Natural killer cell (primary cell): ENCODE results near the gene TNIK. TPM values are rescaled to one million over a fixed set of nuclear protein-coding genes. Genes with fewer than 3 reads are reported as not detected.

Source experiments
- ATAC-seq, 3 donors: fragments of 150-1000 bp in 2 of 3; fragments of 200-7000 bp in 1 of 3; cut with Tn5 transposase; 1 replicate in 1 of 3; 2 replicates in 2 of 3; pipeline ENCODE4 v1.10.0; 2021; ENCODE audit warnings: mild to moderate bottlenecking in 2 of 3, moderate library complexity in 2 of 3
- DNase-seq, 2 donors: peaks; one replicate each; pipeline versions ENCODE4 v3.0.0 to v3.0.0-alpha.2; 2013 to 2021; ENCODE audit warnings: mixed read lengths in 1 of 2
- H3K27ac ChIP-seq: one replicate; pipeline ENCODE4 v1.5.1; 2013; ENCODE audit warnings: mild to moderate bottlenecking, low read length
- H3K27me3 ChIP-seq: one replicate; pipeline ENCODE4 v1.6.1; 2013; ENCODE audit warnings: low read length; ENCODE audit not compliant: control insufficient read depth, insufficient read depth
- H3K36me3 ChIP-seq: one replicate; pipeline ENCODE4 v1.6.1; 2013; ENCODE audit warnings: low read length; ENCODE audit not compliant: control insufficient read depth, insufficient read depth
- H3K4me1 ChIP-seq: one replicate; pipeline ENCODE4 v1.6.1; 2013; ENCODE audit warnings: low read length; ENCODE audit not compliant: control insufficient read depth, insufficient read depth
- H3K4me3 ChIP-seq: one replicate; pipeline ENCODE4 v1.5.1; 2013; ENCODE audit warnings: low read length
- H3K9me3 ChIP-seq: one replicate; pipeline ENCODE4 v1.6.1; 2013; ENCODE audit warnings: low read length; ENCODE audit not compliant: control insufficient read depth, insufficient read depth
- H3K27ac Mint-ChIP-seq, 2 donors: one replicate each; pipeline ENCODE4 v1.8.0; 2022; ENCODE audit warnings: mild to moderate bottlenecking in 2 of 2, mixed read lengths in 2 of 2, moderate library complexity in 1 of 2
- H3K27me3 Mint-ChIP-seq, 2 donors: one replicate each; pipeline ENCODE4 v1.8.0; 2022; ENCODE audit warnings: low read depth in 2 of 2, mixed read lengths in 2 of 2
- H3K36me3 Mint-ChIP-seq: one replicate; pipeline ENCODE4 v1.8.0; 2022; ENCODE audit warnings: mixed read lengths
- H3K4me1 Mint-ChIP-seq, 2 donors: one replicate each; pipeline ENCODE4 v1.8.0; 2022; ENCODE audit warnings: mixed read lengths in 2 of 2
- H3K4me3 Mint-ChIP-seq: one replicate; pipeline ENCODE4 v1.8.0; 2022; ENCODE audit warnings: mild to moderate bottlenecking, moderate library complexity, mixed read lengths
- H3K9me3 Mint-ChIP-seq, 2 donors: one replicate each; pipeline ENCODE4 v1.8.0; 2022; ENCODE audit warnings: mixed read lengths in 2 of 2
- WGBS: methylation state at CpG from one replicate; pipeline ENCODE4 v1.1.7; 2013; ENCODE audit warnings: missing lambda C conversion rate; ENCODE audit not compliant: insufficient coverage; 5-methylcytosine and 5-hydroxymethylcytosine counted together
- intact Hi-C: fragments of 100-400 bp; cut with micrococcal nuclease; formaldehyde crosslinking; loops from one replicate; pipeline ENCODE4 v1.14.2; 2022
- total RNA-seq, 4 donors: library from RNA; stranded (reverse); fragments of 120-200 nt in 1 of 4; gene quantifications; one replicate each; pipeline versions ENCODE4 v1.2.3 to v1.2.4, GENCODE V29; 2013 to 2022
- TF ChIP-seq, protein P1 (sequence below): fragments of 200-600 bp; IDR thresholded peaks from one replicate; pipeline ENCODE4 v1.8.0; 2022; ENCODE audit warnings: antibody characterized with exemption

The TNIK gene
- total RNA-seq, 3 donors from 2014 or later (not counting 1 experiment from before 2014, with no cell fraction given) = 93.7 to 122 (median 119) TPM

GRCh38 chr3:171506743-171507319, 46.6 kb upstream of the TNIK start:
- H3K4me1 ChIP-seq = no peaks in the 10 kb centered on the region
- Mint-ChIP-seq H3K27me3 (peaks cover 0 to 4% of the 10 kb centered on the region in 2 donors), H3K9me3 (no peaks in the 10 kb centered on the region), H3K36me3 (no peaks in the 10 kb centered on the region), H3K4me1 (no peaks in the 10 kb centered on the region), H3K27ac (no peak overlapping the region), H3K4me3 (no peak overlapping the region)
- intact Hi-C loops = no loop called here
- no peaks in the 10 kb centered on the region for H3K27me3 ChIP-seq
- no peak overlapping the region for H3K4me3 ChIP-seq
- WGBS = 96% methylated on average over 4 of the region's 5 CpGs
- no peak for DNase-seq
- TF ChIP-seq, protein P1, sequence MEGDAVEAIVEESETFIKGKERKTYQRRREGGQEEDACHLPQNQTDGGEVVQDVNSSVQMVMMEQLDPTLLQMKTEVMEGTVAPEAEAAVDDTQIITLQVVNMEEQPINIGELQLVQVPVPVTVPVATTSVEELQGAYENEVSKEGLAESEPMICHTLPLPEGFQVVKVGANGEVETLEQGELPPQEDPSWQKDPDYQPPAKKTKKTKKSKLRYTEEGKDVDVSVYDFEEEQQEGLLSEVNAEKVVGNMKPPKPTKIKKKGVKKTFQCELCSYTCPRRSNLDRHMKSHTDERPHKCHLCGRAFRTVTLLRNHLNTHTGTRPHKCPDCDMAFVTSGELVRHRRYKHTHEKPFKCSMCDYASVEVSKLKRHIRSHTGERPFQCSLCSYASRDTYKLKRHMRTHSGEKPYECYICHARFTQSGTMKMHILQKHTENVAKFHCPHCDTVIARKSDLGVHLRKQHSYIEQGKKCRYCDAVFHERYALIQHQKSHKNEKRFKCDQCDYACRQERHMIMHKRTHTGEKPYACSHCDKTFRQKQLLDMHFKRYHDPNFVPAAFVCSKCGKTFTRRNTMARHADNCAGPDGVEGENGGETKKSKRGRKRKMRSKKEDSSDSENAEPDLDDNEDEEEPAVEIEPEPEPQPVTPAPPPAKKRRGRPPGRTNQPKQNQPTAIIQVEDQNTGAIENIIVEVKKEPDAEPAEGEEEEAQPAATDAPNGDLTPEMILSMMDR = no peak
- no peaks in the 10 kb centered on the region for H3K36me3 ChIP-seq
- no peaks in the 10 kb centered on the region for H3K9me3 ChIP-seq
- no peak for ATAC-seq
- H3K27ac ChIP-seq = no peak overlapping the region

- H3K27ac ChIP-seq = no peak overlapping the region
- H3K4me3 Mint-ChIP-seq = no peak overlapping the region
- peaks cover 0 to 4% of the 10 kb centered on the region in 2 donors for H3K27me3 Mint-ChIP-seq
- no peaks in the 10 kb centered on the region for H3K36me3 ChIP-seq
- DNase-seq = no peak
- no peaks in the 10 kb centered on the region for H3K9me3 Mint-ChIP-seq
- intact Hi-C loops = no loop called here
- H3K9me3 ChIP-seq = no peaks in the 10 kb centered on the region
- H3K4me1 Mint-ChIP-seq = no peaks in the 10 kb centered on the region
- no peak overlapping the region for H3K27ac Mint-ChIP-seq
- ATAC-seq = no peak
- WGBS = 93% methylated on average over 2 of the region's 2 CpGs
- H3K27me3 ChIP-seq = no peaks in the 10 kb centered on the region
- H3K4me1 ChIP-seq = no peaks in the 10 kb centered on the region
- no peak overlapping the region for H3K4me3 ChIP-seq
- TF ChIP-seq, protein P1 = no peak
- H3K36me3 Mint-ChIP-seq = no peaks in the 10 kb centered on the region
These were observed 45.7 kb upstream of the TNIK start for GRCh38 chr3:171505822-171506333.

DNA sequence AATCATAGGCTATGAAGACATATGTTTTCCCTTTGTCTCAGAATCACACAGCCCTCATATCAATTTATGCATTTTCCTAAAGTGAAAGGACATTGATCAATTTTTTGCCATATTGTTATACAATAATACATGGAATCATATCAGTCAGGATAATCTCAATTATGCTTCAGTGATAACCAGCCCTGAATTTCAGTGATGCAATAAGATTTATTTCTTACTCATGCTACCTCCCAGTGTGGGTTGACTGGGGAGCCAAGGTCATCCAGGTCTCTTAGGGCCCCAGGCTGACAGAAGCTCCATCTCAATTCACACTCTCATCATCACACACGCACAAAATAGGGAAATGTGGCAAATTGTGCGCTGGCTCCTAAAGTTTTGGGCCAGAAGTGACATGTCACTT, 44.2 kb upstream of the TNIK start:
- no peak overlapping the region for H3K27ac Mint-ChIP-seq
- Histone ChIP-seq H3K4me3 (no peak overlapping the region), H3K9me3 (no peaks in the 10 kb centered on the region), H3K27me3 (no peaks in the 10 kb centered on the region), H3K27ac (no peak overlapping the region), H3K4me1 (no peaks in the 10 kb centered on the region), H3K36me3 (no peaks in the 10 kb centered on the region)
- DNase-seq (no peak), ATAC-seq (no peak)
- TF ChIP-seq, protein P1 = no peak
- 100% methylated on average over 2 of the region's 2 CpGs for WGBS
- no peaks in the 10 kb centered on the region for H3K4me1 Mint-ChIP-seq
- no peaks in the 10 kb centered on the region for H3K9me3 Mint-ChIP-seq
- no peaks in the 10 kb centered on the region for H3K36me3 Mint-ChIP-seq
- intact Hi-C loops = no loop called here
- H3K27me3 Mint-ChIP-seq = peaks cover 0 to 4% of the 10 kb centered on the region in 2 donors
- no peak overlapping the region for H3K4me3 Mint-ChIP-seq

DNA sequence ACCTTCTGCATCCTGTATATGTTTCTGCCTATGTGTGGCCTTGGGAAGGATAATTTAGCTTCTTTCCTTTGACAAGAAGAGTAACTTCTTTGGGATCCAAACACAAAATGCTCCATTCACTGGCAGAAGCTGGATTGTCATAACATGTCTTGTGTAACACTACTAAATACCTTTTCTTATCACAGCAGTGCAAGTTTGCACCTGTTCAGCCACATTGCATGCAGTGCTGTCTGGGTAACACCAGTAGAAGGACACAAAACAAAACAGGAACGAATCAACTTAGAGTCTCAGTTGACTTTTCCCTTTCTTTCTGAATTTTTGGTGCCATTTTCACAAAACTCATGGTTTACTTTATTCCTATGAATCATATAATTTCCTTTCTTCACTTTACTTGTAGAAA, 43.6 kb upstream of the TNIK start:
- H3K4me3 ChIP-seq = no peak overlapping the region
- no peak overlapping the region for H3K27ac Mint-ChIP-seq
- no peak overlapping the region for H3K27ac ChIP-seq
- no peaks in the 10 kb centered on the region for H3K36me3 Mint-ChIP-seq
- 86% methylated on average over 1 of the region's 1 CpG for WGBS
- no peaks in the 10 kb centered on the region for H3K36me3 ChIP-seq
- H3K4me1 Mint-ChIP-seq = no peaks in the 10 kb centered on the region
- H3K27me3 Mint-ChIP-seq = peaks cover 0 to 2% of the 10 kb centered on the region in 2 donors
- no peak for ATAC-seq
- no peaks in the 10 kb centered on the region for H3K4me1 ChIP-seq
- H3K4me3 Mint-ChIP-seq = no peak overlapping the region
- H3K9me3 Mint-ChIP-seq = no peaks in the 10 kb centered on the region
- intact Hi-C loops = no loop called here
- no peaks in the 10 kb centered on the region for H3K9me3 ChIP-seq
- TF ChIP-seq, protein P1 = no peak
- H3K27me3 ChIP-seq = no peaks in the 10 kb centered on the region
- DNase-seq = no peak
